ENCODE measurements around the gene ELMOD3. TPM values are rescaled to one million over a fixed set of nuclear protein-coding genes. Genes with fewer than 3 reads are reported as not detected.

Gene ELMOD3
- total and polyA plus RNA-seq, 9 of the 15 experiments (the other 6 are each of a cell fraction or from before 2014, with no cell fraction given): 2.7 to 18.7 (median 11.6) TPM

- TF ChIP-seq, protein P1, sequence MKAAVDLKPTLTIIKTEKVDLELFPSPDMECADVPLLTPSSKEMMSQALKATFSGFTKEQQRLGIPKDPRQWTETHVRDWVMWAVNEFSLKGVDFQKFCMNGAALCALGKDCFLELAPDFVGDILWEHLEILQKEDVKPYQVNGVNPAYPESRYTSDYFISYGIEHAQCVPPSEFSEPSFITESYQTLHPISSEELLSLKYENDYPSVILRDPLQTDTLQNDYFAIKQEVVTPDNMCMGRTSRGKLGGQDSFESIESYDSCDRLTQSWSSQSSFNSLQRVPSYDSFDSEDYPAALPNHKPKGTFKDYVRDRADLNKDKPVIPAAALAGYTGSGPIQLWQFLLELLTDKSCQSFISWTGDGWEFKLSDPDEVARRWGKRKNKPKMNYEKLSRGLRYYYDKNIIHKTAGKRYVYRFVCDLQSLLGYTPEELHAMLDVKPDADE (conservative IDR thresholded peaks at IDR 0.05; ENCODE audit: control insufficient read depth, low read depth, low read length): 0 out of 2 replicates have a peak, but pooled peaks have one; percentile 32
- TF ChIP-seq PTTG1 (tag; IDR thresholded peaks at IDR 0.05; ENCODE audit: low read depth): no peak
- TF ChIP-seq EP400 (IDR thresholded peaks at IDR 0.05): no peak
- TF ChIP-seq, protein P2, sequence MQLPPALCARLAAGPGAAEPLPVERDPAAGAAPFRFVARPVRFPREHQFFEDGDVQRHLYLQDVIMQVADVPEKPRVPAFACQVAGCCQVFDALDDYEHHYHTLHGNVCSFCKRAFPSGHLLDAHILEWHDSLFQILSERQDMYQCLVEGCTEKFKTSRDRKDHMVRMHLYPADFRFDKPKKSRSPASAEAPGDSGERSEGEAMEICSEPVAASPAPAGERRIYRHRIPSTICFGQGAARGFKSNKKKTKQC (CRISPR knock-in tag; IDR thresholded peaks at IDR 0.05): 0 out of 2 replicates have a peak, but pooled peaks have one; percentile 68
- 0 out of 4 replicates have a peak, but pooled peaks of 1 of the 2 experiments have one; percentile 25 for TF ChIP-seq ARNT (IDR thresholded peaks at IDR 0.05)
- no peak for TF ChIP-seq ADNP (tag; IDR thresholded peaks at IDR 0.05)
- TF ChIP-seq ZEB2 (IDR thresholded peaks at IDR 0.05): no peak; the same call in 1 of the 2 replicates
- no peak for TF ChIP-seq EZH2 (IDR thresholded peaks at IDR 0.05; ENCODE audit: borderline replicate concordance, low read depth, low read length)
- TF ChIP-seq NR4A1 (CRISPR knock-in tag; IDR thresholded peaks at IDR 0.05): no peak
- TF ChIP-seq NR4A1 (tag; IDR thresholded peaks at IDR 0.05): peak; percentile 41; the same call in 1 of the 2 replicates
- peak; percentile 4; the same call in 1 of the 2 replicates for TF ChIP-seq ZNF24 (IDR thresholded peaks at IDR 0.05)
- TF ChIP-seq NFIX (CRISPR knock-in tag; IDR thresholded peaks at IDR 0.05; ENCODE audit: low read depth): no peak
- TF ChIP-seq MAX (CRISPR knock-in tag; IDR thresholded peaks at IDR 0.05): peak; percentile 29; the same call in 1 of the 2 replicates
- TF ChIP-seq SRF (CRISPR knock-in tag; IDR thresholded peaks at IDR 0.05): peak in 1 of 2 experiments; percentile 23; a peak in 1 of 4 replicates
- TF ChIP-seq HNRNPK (IDR thresholded peaks at IDR 0.05; ENCODE audit: low read depth, low read length, poor library complexity, severe bottlenecking): no peak
- TF ChIP-seq ZNF436 (CRISPR knock-in tag; IDR thresholded peaks at IDR 0.05): no peak
- TF ChIP-seq, protein P3, sequence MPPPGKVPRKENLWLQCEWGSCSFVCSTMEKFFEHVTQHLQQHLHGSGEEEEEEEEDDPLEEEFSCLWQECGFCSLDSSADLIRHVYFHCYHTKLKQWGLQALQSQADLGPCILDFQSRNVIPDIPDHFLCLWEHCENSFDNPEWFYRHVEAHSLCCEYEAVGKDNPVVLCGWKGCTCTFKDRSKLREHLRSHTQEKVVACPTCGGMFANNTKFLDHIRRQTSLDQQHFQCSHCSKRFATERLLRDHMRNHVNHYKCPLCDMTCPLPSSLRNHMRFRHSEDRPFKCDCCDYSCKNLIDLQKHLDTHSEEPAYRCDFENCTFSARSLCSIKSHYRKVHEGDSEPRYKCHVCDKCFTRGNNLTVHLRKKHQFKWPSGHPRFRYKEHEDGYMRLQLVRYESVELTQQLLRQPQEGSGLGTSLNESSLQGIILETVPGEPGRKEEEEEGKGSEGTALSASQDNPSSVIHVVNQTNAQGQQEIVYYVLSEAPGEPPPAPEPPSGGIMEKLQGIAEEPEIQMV (tag; conservative IDR thresholded peaks at IDR 0.05; ENCODE audit: low read depth): 0 out of 2 replicates have a peak, but pooled peaks have one; percentile 8
- TF ChIP-seq NFYB (IDR thresholded peaks at IDR 0.05; ENCODE audit: extremely low read depth, insufficient read length): no peak
- 0 out of 2 replicates have a peak, but pooled peaks have one; percentile 15 for TF ChIP-seq SMARCE1 (IDR thresholded peaks at IDR 0.05)
- TF ChIP-seq CBX8 (IDR thresholded peaks at IDR 0.05; ENCODE audit: borderline replicate concordance, extremely low read depth, low read depth, low read length, poor library complexity, severe bottlenecking): no peak
- TF ChIP-seq GATAD2A (IDR thresholded peaks at IDR 0.05): 0 out of 2 replicates have a peak, but pooled peaks have one; percentile 24
- TF ChIP-seq NFXL1 (CRISPR knock-in tag; IDR thresholded peaks at IDR 0.05): no peak
- no peak for TF ChIP-seq ARID2 (IDR thresholded peaks at IDR 0.05)
Measured at GRCh38 chr2:85414761-85415553, 60.4 kb downstream of the ELMOD3 start (continued).

All from K562 (cell line).